CD4-positive, CD25-positive, alpha-beta regulatory T cell (primary cell): ENCODE data around the gene ZNRD2. TPM values are rescaled to one million over a fixed set of nuclear protein-coding genes. Genes with fewer than 3 reads are reported as not detected.

Experiments used
- ATAC-seq, 2 donors: fragments of 150-1000 bp; cut with Tn5 transposase; one replicate each; pipeline ENCODE4 v1.10.0; 2021; ENCODE audit warnings: low read depth in 2 of 2, moderate number of reproducible peaks in 2 of 2, moderate library complexity in 1 of 2
- DNase-seq, 3 donors: peaks; one replicate each; pipeline versions ENCODE4 v3.0.0 to v3.0.0-alpha.2; 2012 to 2022; ENCODE audit warnings: mixed read lengths in 1 of 3
- H3K27ac ChIP-seq: one replicate; pipeline ENCODE4 v1.7.0; 2013; ENCODE audit warnings: mild to moderate bottlenecking, low read length; ENCODE audit not compliant: insufficient read depth, poor library complexity, severe bottlenecking
- H3K27me3 ChIP-seq: one replicate; pipeline ENCODE4 v1.7.0; 2013; ENCODE audit warnings: low read length; ENCODE audit not compliant: control insufficient read depth, insufficient read depth
- H3K36me3 ChIP-seq: one replicate; pipeline ENCODE4 v1.7.0; 2013; ENCODE audit warnings: mild to moderate bottlenecking, low read length, moderate library complexity; ENCODE audit not compliant: control insufficient read depth, insufficient read depth
- H3K4me1 ChIP-seq: 2 replicates; pipeline ENCODE4 v1.7.0; 2013; ENCODE audit warnings: mild to moderate bottlenecking, low read length; ENCODE audit not compliant: insufficient read depth, control insufficient read depth, poor library complexity, severe bottlenecking
- H3K4me3 ChIP-seq: one replicate; pipeline ENCODE4 v1.7.0; 2013; ENCODE audit warnings: low read depth, mild to moderate bottlenecking, low read length, moderate library complexity
- H3K9me3 ChIP-seq, 2 experiments: 1 replicate in 1 of 2; 2 replicates in 1 of 2; pipeline ENCODE4 v1.7.0; 2013; ENCODE audit warnings: low read length in 2 of 2, mild to moderate bottlenecking in 1 of 2, moderate library complexity in 1 of 2; ENCODE audit not compliant: control insufficient read depth in 2 of 2
- H3K27ac Mint-ChIP-seq, 3 donors: one replicate each; pipeline ENCODE4 v1.8.0; 2020 to 2022; ENCODE audit warnings: mild to moderate bottlenecking in 3 of 3, mixed read lengths in 3 of 3, moderate library complexity in 2 of 3
- H3K27me3 Mint-ChIP-seq: one replicate; pipeline ENCODE4 v1.8.0; 2022; ENCODE audit warnings: mild to moderate bottlenecking, mixed read lengths
- H3K36me3 Mint-ChIP-seq: one replicate; pipeline ENCODE4 v1.8.0; 2020; ENCODE audit warnings: mixed read lengths
- H3K4me1 Mint-ChIP-seq, 4 donors: one replicate each; pipeline ENCODE4 v1.8.0; 2020 to 2022; ENCODE audit warnings: mixed read lengths in 4 of 4, mild to moderate bottlenecking in 1 of 4
- H3K4me3 Mint-ChIP-seq, 4 donors: one replicate each; pipeline ENCODE4 v1.8.0; 2020 to 2022; ENCODE audit warnings: mild to moderate bottlenecking in 4 of 4, mixed read lengths in 4 of 4, moderate library complexity in 3 of 4
- H3K9me3 Mint-ChIP-seq, 7 donors: one replicate each; pipeline ENCODE4 v1.8.0; 2020 to 2022; ENCODE audit warnings: mixed read lengths in 7 of 7, mild to moderate bottlenecking in 3 of 7, moderate library complexity in 2 of 7
- polyA plus RNA-seq, 4 donors: library from polyadenylated mRNA; unstranded; fragments of 300-500 nt; fragmentation: Illumina TruSeq; gene quantifications; one replicate each; pipeline ENCODE4 v1.2.3, GENCODE V29; 2021
- total RNA-seq: library from RNA; stranded (reverse); gene quantifications from one replicate; pipeline ENCODE4 v1.2.3, GENCODE V29; 2022

ZNRD2 gene
- total and polyA plus RNA-seq, 5 donors from 2014 or later: 34.6 to 84.7 (median 71.6) TPM

DNA sequence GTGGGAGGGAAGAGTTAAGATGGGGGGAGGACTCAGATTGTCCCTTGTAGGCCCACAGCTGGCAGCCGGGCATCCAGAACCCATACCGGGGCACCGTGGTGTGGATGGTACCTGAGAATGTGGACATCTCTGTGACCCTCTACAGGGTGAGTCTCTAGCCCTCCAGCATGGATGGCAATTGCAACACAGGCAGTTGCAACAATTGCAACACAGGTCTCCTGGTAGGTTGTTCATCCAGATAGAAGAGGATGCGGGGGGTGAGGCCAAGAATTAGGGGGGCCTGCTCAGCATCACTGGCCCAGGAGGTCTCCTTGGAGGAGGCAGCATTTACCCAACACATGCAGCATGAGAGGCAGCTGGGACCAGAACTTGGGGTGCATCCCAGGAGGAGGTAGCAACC is 9.0 kb downstream of the ZNRD2 start:
- Mint-ChIP-seq H3K27ac (no peak overlapping the region), H3K9me3 (no peaks in the 10 kb centered on the region), H3K4me1 (peaks cover 0 to 51% (median 21%) of the 10 kb centered on the region in 4 donors), H3K4me3 (peak overlapping the region in 2 of 4 donors; percentile 21 to 54), H3K27me3 (no peaks in the 10 kb centered on the region), H3K36me3 (peaks cover 18% of the 10 kb centered on the region)
- H3K9me3 ChIP-seq: no peaks in the 10 kb centered on the region
- H3K4me1 ChIP-seq: peaks cover 41% of the 10 kb centered on the region
- no peak for ATAC-seq
- no peak overlapping the region for H3K27ac ChIP-seq
- peaks cover 35% of the 10 kb centered on the region for H3K36me3 ChIP-seq
- DNase-seq: no peak
- no peak overlapping the region for H3K4me3 ChIP-seq
- H3K27me3 ChIP-seq: no peaks in the 10 kb centered on the region

DNA sequence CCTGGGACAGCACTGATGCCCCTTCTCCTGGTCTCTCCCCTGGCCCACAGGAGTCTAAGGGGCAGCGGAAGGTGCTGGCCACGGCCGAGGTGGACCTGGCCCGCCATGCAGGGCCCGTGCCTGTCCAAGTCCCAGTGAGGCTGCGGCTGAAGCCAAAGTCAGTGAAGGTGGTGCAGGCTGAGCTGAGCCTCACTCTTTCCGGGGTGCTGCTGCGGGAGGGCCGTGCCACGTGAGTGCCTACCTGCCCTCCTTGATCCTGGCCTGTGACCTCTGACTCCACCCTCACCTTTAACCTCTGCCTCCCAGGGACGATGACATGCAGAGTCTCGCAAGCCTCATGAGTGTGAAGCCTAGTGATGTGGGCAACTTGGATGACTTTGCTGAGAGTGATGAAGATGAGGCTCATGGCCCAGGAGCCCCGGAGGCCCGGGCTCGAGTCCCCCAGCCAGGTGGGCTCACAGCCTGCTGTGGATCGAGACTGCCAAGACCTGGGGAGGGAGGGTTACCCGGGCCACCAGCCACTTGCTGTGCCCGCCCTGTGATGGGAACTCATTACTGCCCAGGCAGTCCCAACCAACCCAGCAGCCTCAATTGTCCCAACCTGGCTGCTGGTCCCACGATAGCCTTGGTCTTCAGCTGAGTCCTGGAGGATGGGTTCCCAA is 9.9 kb downstream of the ZNRD2 start:
- Mint-ChIP-seq H3K4me3 (no peak overlapping the region), H3K27me3 (no peaks in the 10 kb centered on the region), H3K9me3 (no peaks in the 10 kb centered on the region), H3K36me3 (peaks cover 19% of the 10 kb centered on the region), H3K4me1 (peaks cover 0 to 45% (median 18%) of the 10 kb centered on the region in 4 donors), H3K27ac (no peak overlapping the region)
- no peak overlapping the region for H3K27ac ChIP-seq
- peaks cover 38% of the 10 kb centered on the region for H3K36me3 ChIP-seq
- no peak for ATAC-seq
- H3K4me3 ChIP-seq: no peak overlapping the region
- H3K27me3 ChIP-seq: no peaks in the 10 kb centered on the region
- H3K9me3 ChIP-seq: no peaks in the 10 kb centered on the region
- H3K4me1 ChIP-seq: peaks cover 33% of the 10 kb centered on the region
- DNase-seq: no peak

DNA sequence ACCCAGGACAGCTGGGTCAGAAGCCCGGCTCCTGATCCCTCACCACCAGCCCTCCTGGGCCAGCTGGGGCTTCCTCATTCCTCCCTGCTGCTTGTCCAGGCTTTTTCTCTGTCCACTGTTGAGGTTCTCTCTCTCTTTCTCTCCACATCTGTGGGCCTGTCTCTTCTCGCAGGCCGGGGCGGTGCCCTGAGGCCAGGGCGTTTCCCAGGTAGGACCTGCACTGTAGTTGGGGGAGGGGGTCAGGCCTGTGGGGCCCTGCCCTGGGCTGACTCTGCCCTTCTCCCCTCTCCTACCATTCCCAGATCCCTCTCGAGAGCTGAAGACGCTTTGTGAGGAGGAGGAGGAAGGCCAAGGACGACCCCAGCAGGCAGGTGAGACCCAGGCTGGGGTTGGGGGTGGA is 10.5 kb downstream of the ZNRD2 start:
- ATAC-seq: no peak
- Mint-ChIP-seq H3K4me3 (peak overlapping the region in 1 of 4 donors; percentile 52), H3K9me3 (no peaks in the 10 kb centered on the region), H3K4me1 (peaks cover 0 to 40% (median 15%) of the 10 kb centered on the region in 4 donors), H3K27ac (no peak overlapping the region), H3K27me3 (no peaks in the 10 kb centered on the region), H3K36me3 (peaks cover 19% of the 10 kb centered on the region)
- no peaks in the 10 kb centered on the region for H3K27me3 ChIP-seq
- peaks cover 29% of the 10 kb centered on the region for H3K4me1 ChIP-seq
- no peak overlapping the region for H3K27ac ChIP-seq
- H3K4me3 ChIP-seq: no peak overlapping the region
- no peaks in the 10 kb centered on the region for H3K9me3 ChIP-seq
- DNase-seq: no peak
- peaks cover 38% of the 10 kb centered on the region for H3K36me3 ChIP-seq

GRCh38 chr11:65581928-65582327 is 11.7 kb downstream of the ZNRD2 start:
- H3K9me3 Mint-ChIP-seq: no peaks in the 10 kb centered on the region
- H3K27ac Mint-ChIP-seq: peak overlapping the region in 2 of 3 donors; percentile 74 to 82
- Histone ChIP-seq H3K9me3 (no peaks in the 10 kb centered on the region), H3K36me3 (peaks cover 38% of the 10 kb centered on the region), H3K4me1 (peaks cover 20% of the 10 kb centered on the region), H3K4me3 (no peak overlapping the region), H3K27ac (no peak overlapping the region), H3K27me3 (no peaks in the 10 kb centered on the region)
- no peaks in the 10 kb centered on the region for H3K27me3 Mint-ChIP-seq
- no peak overlapping the region for H3K4me3 Mint-ChIP-seq
- H3K4me1 Mint-ChIP-seq: peaks cover 0 to 38% (median 17%) of the 10 kb centered on the region in 4 donors
- ATAC-seq (no peak), DNase-seq (no peak)
- H3K36me3 Mint-ChIP-seq: peaks cover 19% of the 10 kb centered on the region

DNA sequence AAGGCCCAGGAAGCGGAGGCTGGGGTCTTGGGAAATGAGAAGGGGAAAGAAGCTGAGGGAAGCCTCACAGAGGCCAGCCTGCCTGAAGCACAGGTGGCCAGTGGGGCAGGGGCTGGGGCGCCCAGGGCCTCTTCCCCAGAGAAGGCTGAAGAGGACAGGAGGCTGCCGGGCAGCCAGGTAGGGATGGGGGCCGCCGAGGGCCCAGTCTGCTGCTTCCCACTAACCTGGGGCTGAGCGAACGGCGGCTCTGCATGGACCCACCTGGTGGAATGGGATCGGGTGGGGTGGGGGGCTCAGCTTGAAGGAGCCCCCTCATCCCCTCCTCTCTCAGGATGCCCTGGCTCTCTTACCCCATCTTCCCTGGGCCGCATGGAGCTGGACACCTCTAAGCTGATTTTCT is 13.3 kb downstream of the ZNRD2 start:
- Histone ChIP-seq H3K36me3 (peaks cover 37% of the 10 kb centered on the region), H3K27me3 (no peaks in the 10 kb centered on the region), H3K4me1 (peaks cover 17% of the 10 kb centered on the region), H3K9me3 (no peaks in the 10 kb centered on the region), H3K27ac (no peak overlapping the region), H3K4me3 (no peak overlapping the region)
- Mint-ChIP-seq H3K36me3 (peaks cover 19% of the 10 kb centered on the region), H3K4me3 (no peak overlapping the region), H3K27me3 (no peaks in the 10 kb centered on the region), H3K9me3 (no peaks in the 10 kb centered on the region), H3K27ac (peak overlapping the region in 2 of 3 donors; percentile 9 to 80), H3K4me1 (peaks cover 0 to 37% (median 22%) of the 10 kb centered on the region in 4 donors)
- ATAC-seq: no peak
- no peak for DNase-seq

DNA sequence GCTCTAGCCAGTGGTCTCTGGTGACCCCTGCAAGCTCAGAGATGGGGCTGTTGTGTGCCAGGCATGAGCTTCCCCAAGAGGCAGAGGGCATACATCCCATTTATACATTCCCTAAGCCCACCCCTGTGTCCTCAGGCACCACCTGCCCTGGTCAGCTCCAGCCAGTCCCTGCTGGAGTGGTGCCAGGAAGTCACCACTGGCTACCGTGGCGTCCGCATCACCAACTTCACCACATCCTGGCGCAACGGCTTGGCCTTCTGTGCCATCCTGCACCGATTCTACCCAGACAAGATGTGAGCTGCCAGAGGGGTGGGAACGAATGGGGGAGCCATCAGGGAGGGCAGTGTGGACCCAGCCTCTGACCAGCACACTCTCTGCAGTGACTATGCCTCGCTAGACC is 13.8 kb downstream of the ZNRD2 start:
- Histone ChIP-seq H3K4me3 (no peak overlapping the region), H3K27me3 (no peaks in the 10 kb centered on the region), H3K27ac (no peak overlapping the region), H3K36me3 (peaks cover 33% of the 10 kb centered on the region), H3K4me1 (peaks cover 15% of the 10 kb centered on the region), H3K9me3 (no peaks in the 10 kb centered on the region)
- Mint-ChIP-seq H3K36me3 (peaks cover 19% of the 10 kb centered on the region), H3K9me3 (no peaks in the 10 kb centered on the region), H3K27ac (peak overlapping the region in 1 of 3 donors; percentile 56), H3K4me1 (peaks cover 0 to 36% (median 21%) of the 10 kb centered on the region in 4 donors), H3K4me3 (no peak overlapping the region), H3K27me3 (no peaks in the 10 kb centered on the region)
- DNase-seq (no peak), ATAC-seq (no peak)

DNA sequence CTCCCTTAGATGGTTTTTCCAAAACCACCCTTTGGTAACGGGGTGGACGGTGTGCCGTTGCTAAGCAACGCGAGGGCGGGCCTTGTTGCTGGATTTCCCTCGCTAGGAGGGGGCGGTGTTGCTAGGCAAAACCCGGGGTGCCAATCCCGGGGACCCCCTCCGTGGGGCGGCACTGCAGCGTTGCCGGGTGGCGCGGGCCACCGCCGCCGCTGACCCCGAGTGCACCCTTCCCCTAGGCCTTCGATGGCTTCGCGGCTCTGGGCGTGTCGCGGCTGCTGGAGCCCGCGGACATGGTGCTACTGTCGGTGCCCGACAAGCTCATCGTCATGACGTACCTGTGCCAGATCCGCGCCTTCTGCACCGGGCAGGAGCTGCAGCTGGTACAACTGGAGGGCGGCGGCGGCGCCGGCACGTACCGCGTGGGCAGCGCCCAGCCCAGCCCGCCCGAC is 14.5 kb downstream of the ZNRD2 start:
- Histone ChIP-seq H3K4me1 (peaks cover 19% of the 10 kb centered on the region), H3K9me3 (no peaks in the 10 kb centered on the region), H3K27ac (no peak overlapping the region), H3K36me3 (peaks cover 27% of the 10 kb centered on the region), H3K4me3 (no peak overlapping the region), H3K27me3 (no peaks in the 10 kb centered on the region)
- no peak overlapping the region for H3K4me3 Mint-ChIP-seq
- no peak for ATAC-seq
- H3K36me3 Mint-ChIP-seq: peaks cover 19% of the 10 kb centered on the region
- DNase-seq: no peak
- no peaks in the 10 kb centered on the region for H3K27me3 Mint-ChIP-seq
- H3K27ac Mint-ChIP-seq: no peak overlapping the region
- no peaks in the 10 kb centered on the region for H3K9me3 Mint-ChIP-seq
- peaks cover 0 to 34% (median 21%) of the 10 kb centered on the region in 4 donors for H3K4me1 Mint-ChIP-seq
